Activated CD4-positive, alpha-beta memory T cell treated with anti-CD3 and anti-CD28 coated beads, Interleukin-2, amount 10 ng/mL, durations not matched to agents 7 days and 5 days (primary cell): ENCODE data around the gene POLR2C. TPM values are rescaled to one million over a fixed set of nuclear protein-coding genes. Genes with fewer than 3 reads are reported as not detected.

Experiments
- CTCF ChIA-PET: fragments of 350-600 bp; sonication (Branson Sonifier 250); formaldehyde crosslinking; loops from one replicate; lab custom pipeline; 2021; ENCODE audit warnings: antibody characterized with exemption, inconsistent platforms; lab: Charles Lee
- POLR2A ChIA-PET: fragments of 350-600 bp; sonication (Branson Sonifier 250); formaldehyde crosslinking; loops from one replicate; lab custom pipeline; 2021; ENCODE audit warnings: antibody characterized with exemption; lab: Charles Lee
- DNase-seq: peaks from one replicate; pipeline ENCODE4 v3.0.0-alpha.2; 2020
- H3K27ac Mint-ChIP-seq: one replicate; pipeline ENCODE4 v1.8.0; 2021; ENCODE audit warnings: mild to moderate bottlenecking, mixed read lengths
- H3K27me3 Mint-ChIP-seq: one replicate; pipeline ENCODE4 v1.8.0; 2021; ENCODE audit warnings: mixed read lengths
- H3K36me3 Mint-ChIP-seq: one replicate; pipeline ENCODE4 v1.8.0; 2021; ENCODE audit warnings: low read depth, mixed read lengths
- H3K4me1 Mint-ChIP-seq: one replicate; pipeline ENCODE4 v1.8.0; 2021; ENCODE audit warnings: mixed read lengths
- H3K4me3 Mint-ChIP-seq: one replicate; pipeline ENCODE4 v1.8.0; 2021; ENCODE audit warnings: mild to moderate bottlenecking, mixed read lengths
- H3K9me3 Mint-ChIP-seq: one replicate; pipeline ENCODE4 v1.8.0; 2021; ENCODE audit warnings: mixed read lengths
- total RNA-seq, 2 experiments: library from RNA; stranded (reverse); gene quantifications; one replicate each; pipeline ENCODE4 v1.2.3, GENCODE V29; 2021

POLR2C gene
- total RNA-seq, 2 experiments from 2014 or later, result 47.8 to 48.8 TPM

DNA sequence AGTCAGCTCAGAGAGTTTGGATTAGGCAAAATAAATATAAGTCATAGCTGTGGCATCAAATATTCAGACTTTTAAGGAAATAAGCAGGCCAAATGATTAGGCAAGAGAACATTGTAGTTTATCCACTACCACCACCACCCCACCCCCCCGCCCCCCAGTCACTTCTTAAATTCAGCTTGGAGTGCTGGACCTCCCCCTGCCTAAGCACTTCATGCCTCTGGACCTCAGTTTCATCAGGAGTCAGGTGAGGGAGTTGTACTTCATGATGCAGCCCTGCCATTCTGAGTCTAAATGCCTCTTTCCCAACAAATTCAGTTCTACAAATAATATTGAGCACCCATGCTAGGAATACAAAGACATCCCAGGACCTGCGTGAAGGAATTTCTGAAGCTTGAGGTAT is 2.0 kb downstream of the POLR2C start:
- ChIA-PET POLR2A (interaction anchor here (0.5 to 5.0 kb wide), 5 partner anchors 9 to 98 kb away, joined by 3 to 65 read pairs (median 15); partner anchors contain the start of genes CCDC102A, CIAPIN1 and COQ9), CTCF (interaction anchor here (0.8 to 1.3 kb wide), 3 partner anchors 10 to 21 kb away, joined by 3 to 5 read pairs (median 4); partner anchors contain the start of genes CIAPIN1 and COQ9)
- peaks cover 36% of the 10 kb centered on the region for H3K4me1 Mint-ChIP-seq
- H3K9me3 Mint-ChIP-seq, result no peaks in the 10 kb centered on the region
- DNase-seq, result no peak
- no peaks in the 10 kb centered on the region for H3K27me3 Mint-ChIP-seq
- H3K4me3 Mint-ChIP-seq, result no peak overlapping the region
- H3K27ac Mint-ChIP-seq, result no peak overlapping the region
- peaks cover 52% of the 10 kb centered on the region for H3K36me3 Mint-ChIP-seq

GRCh38 chr16:57468346-57468745 is 5.9 kb downstream of the POLR2C start:
- H3K9me3 Mint-ChIP-seq, result no peaks in the 10 kb centered on the region

GRCh38 chr16:57469046-57469445 is 6.6 kb downstream of the POLR2C start:
- ChIA-PET POLR2A (interaction anchor here (1.0 kb wide), 1 partner anchor 21 kb away, joined by 6 read pairs; the partner anchor contains the start of gene COQ9), CTCF (no interaction called here)
- no peak for DNase-seq
- H3K36me3 Mint-ChIP-seq, result peaks cover 55% of the 10 kb centered on the region
- H3K27me3 Mint-ChIP-seq, result no peaks in the 10 kb centered on the region
- H3K4me1 Mint-ChIP-seq, result peaks cover 15% of the 10 kb centered on the region
- H3K9me3 Mint-ChIP-seq, result no peaks in the 10 kb centered on the region
- no peak overlapping the region for H3K4me3 Mint-ChIP-seq
- no peak overlapping the region for H3K27ac Mint-ChIP-seq

More at GRCh38 chr16:57468346-57468745, 5.9 kb downstream of the POLR2C start:
- no peak for DNase-seq
- CTCF ChIA-PET, result no interaction called here
- Mint-ChIP-seq H3K36me3 (peaks cover 55% of the 10 kb centered on the region), H3K4me3 (no peak overlapping the region), H3K27me3 (no peaks in the 10 kb centered on the region), H3K4me1 (peaks cover 22% of the 10 kb centered on the region), H3K27ac (no peak overlapping the region)
- POLR2A ChIA-PET, result interaction anchor here (1.0 kb wide), 1 partner anchor 21 kb away, joined by 6 read pairs; the partner anchor contains the start of gene COQ9

DNA sequence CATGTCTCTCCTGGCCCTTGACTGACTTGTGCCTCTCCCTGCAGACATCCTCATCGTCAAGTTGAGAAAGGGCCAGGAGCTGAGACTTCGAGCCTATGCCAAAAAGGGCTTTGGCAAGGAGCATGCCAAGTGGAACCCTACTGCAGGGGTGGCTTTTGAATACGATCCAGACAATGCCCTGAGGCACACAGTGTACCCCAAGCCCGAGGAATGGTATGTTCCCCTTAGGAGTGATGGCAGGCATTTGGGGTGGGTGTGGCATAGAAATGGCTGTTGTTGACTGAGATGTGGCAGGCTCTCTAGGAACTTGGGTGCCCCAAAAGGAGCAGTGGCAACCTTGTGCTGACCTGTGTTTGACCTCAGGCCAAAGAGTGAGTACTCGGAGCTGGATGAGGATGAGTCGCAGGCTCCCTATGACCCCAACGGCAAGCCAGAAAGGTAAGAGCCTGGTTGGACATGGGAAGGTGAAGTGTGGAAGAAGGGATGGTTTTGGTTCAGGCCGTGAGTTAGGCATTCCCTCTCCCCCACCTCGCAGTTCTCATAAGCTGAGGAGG is 7.5 kb downstream of the POLR2C start:
- Mint-ChIP-seq H3K4me3 (no peak overlapping the region), H3K36me3 (peaks cover 50% of the 10 kb centered on the region), H3K27me3 (no peaks in the 10 kb centered on the region), H3K9me3 (no peaks in the 10 kb centered on the region), H3K27ac (no peak overlapping the region), H3K4me1 (peaks cover 10% of the 10 kb centered on the region)
- no peak for DNase-seq
- POLR2A ChIA-PET, result interaction anchor here (1.2 kb wide), 1 partner anchor 11 kb away, joined by 3 read pairs; no protein-coding TSS in a partner anchor
- CTCF ChIA-PET, result interaction anchor here (1.1 kb wide), 1 partner anchor 49 kb away, joined by 3 read pairs; no protein-coding TSS in a partner anchor

DNA sequence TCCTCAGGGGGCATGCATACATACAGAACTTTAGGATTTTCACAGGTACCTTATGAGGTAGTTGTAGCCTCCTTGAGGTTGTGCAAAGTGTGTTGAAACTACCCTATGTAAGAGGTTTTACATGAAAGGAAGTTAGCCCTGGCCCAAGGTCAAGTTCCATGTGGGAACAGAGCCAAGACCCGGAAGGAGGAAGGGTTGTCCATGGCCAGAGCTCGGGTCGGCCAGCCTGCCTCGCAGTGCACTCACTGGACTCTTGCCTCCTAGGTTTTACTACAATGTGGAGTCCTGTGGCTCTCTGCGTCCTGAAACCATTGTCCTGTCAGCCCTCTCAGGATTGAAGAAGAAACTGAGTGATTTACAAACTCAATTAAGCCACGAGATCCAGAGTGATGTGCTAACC is 8.2 kb downstream of the POLR2C start:
- Mint-ChIP-seq H3K27ac (no peak overlapping the region), H3K36me3 (peaks cover 45% of the 10 kb centered on the region), H3K9me3 (no peaks in the 10 kb centered on the region), H3K27me3 (no peaks in the 10 kb centered on the region), H3K4me3 (no peak overlapping the region), H3K4me1 (peaks cover 9% of the 10 kb centered on the region)
- POLR2A ChIA-PET, result interaction anchor here (1.2 to 5.7 kb wide), 2 partner anchors 8 to 12 kb away, joined by 3 to 30 read pairs; partner anchors contain the start of gene POLR2C
- no peak for DNase-seq
- CTCF ChIA-PET, result interaction anchor here (1.1 to 3.1 kb wide), 2 partner anchors 8 to 49 kb away, joined by 3 to 10 read pairs; partner anchors contain the start of gene POLR2C

- Mint-ChIP-seq H3K4me3 (no peak overlapping the region), H3K27me3 (no peaks in the 10 kb centered on the region), H3K36me3 (peaks cover 41% of the 10 kb centered on the region), H3K9me3 (no peaks in the 10 kb centered on the region), H3K4me1 (peaks cover 12% of the 10 kb centered on the region), H3K27ac (no peak overlapping the region)
- CTCF ChIA-PET, result interaction anchor here (1.1 to 3.1 kb wide), 2 partner anchors 9 to 48 kb away, joined by 3 to 10 read pairs; partner anchors contain the start of gene POLR2C
- POLR2A ChIA-PET, result interaction anchor here (1.2 to 5.7 kb wide), 2 partner anchors 8 to 12 kb away, joined by 3 to 30 read pairs; partner anchors contain the start of gene POLR2C
- DNase-seq, result no peak
These were observed 8.7 kb downstream of the POLR2C start for GRCh38 chr16:57471209-57471608.

DNA sequence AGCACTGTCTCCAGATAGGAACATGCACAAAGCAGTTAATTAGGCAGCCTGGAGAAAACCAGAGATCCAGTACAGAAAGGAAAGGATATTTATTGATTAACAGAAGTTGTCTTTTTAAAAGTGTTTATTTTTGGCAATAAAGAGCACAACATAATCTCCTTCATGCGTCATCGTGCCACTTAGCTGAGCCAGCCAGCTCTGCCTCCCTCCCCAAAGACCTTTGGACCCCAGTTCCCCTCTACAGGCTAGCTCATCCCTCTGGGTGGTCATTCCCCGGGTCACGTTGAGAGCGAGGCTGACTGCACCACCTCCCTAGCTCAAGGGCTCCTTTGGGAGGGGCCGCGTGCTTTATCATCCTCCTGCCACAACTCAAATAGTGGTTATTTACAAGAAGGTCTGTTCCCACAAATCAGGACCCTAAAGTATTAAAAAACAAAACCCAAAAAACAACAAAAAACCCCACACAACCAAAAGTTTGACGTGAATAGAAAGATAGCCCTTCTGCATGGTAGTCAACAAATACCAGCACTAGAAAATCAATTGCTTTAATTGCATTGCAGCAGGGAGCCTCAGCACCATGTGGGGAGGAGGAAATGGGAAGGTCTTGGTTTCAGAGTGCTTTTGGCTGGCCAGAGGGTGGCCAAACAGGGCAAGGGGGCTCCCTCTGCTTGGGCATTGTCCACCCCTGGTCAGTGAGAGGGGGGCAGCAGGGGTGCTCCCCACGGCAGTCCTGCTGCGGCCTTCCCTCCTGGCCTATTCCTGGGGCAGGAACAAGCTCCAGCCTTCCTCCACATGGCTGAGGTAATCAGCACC is 9.6 kb downstream of the POLR2C start:
- no peaks in the 10 kb centered on the region for H3K9me3 Mint-ChIP-seq
- H3K4me1 Mint-ChIP-seq, result peaks cover 16% of the 10 kb centered on the region
- ChIA-PET CTCF (interaction anchor here (3.1 kb wide), 1 partner anchor 9 kb away, joined by 10 read pairs; the partner anchor contains the start of gene POLR2C), POLR2A (interaction anchor here (5.7 kb wide), 1 partner anchor 9 kb away, joined by 30 read pairs; the partner anchor contains the start of gene POLR2C)
- H3K27me3 Mint-ChIP-seq, result no peaks in the 10 kb centered on the region
- peaks cover 40% of the 10 kb centered on the region for H3K36me3 Mint-ChIP-seq
- no peak for DNase-seq
- no peak overlapping the region for H3K4me3 Mint-ChIP-seq
- H3K27ac Mint-ChIP-seq, result peak overlapping the region; percentile 21

DNA sequence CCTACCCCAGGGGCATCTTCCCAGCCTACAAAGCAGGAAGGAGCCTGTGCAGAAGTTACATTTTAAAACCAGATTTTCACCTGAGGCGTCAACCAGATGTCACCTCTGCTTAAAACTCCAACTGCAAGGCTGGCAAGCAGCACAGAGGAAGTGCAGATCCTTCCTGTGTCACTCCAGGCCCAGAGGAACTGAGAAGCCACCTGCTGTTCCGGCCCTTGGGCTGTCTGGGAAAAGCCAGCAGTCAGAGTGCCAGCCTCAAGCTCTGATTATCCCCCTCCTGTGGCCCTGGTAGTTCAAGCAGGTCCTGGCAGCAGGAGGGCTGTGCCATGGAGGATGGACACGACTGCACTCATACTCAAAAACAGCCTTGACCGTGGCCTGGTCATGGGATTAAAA is 10.2 kb downstream of the POLR2C start:
- ChIA-PET POLR2A (interaction anchor here (1.0 to 5.7 kb wide), 2 partner anchors 9 to 25 kb away, joined by 4 to 30 read pairs; partner anchors contain the start of genes CIAPIN1, COQ9 and POLR2C), CTCF (interaction anchor here (3.1 kb wide), 1 partner anchor 10 kb away, joined by 10 read pairs; the partner anchor contains the start of gene POLR2C)
- no peak for DNase-seq
- peak overlapping the region; percentile 21 for H3K27ac Mint-ChIP-seq
- H3K36me3 Mint-ChIP-seq, result peaks cover 36% of the 10 kb centered on the region
- H3K4me3 Mint-ChIP-seq, result no peak overlapping the region
- H3K9me3 Mint-ChIP-seq, result no peaks in the 10 kb centered on the region
- H3K4me1 Mint-ChIP-seq, result peaks cover 18% of the 10 kb centered on the region
- H3K27me3 Mint-ChIP-seq, result no peaks in the 10 kb centered on the region

- H3K9me3 Mint-ChIP-seq, result no peaks in the 10 kb centered on the region
- DNase-seq, result no peak
- no peak overlapping the region for H3K4me3 Mint-ChIP-seq
- H3K27me3 Mint-ChIP-seq, result no peaks in the 10 kb centered on the region
- peaks cover 32% of the 10 kb centered on the region for H3K36me3 Mint-ChIP-seq
- CTCF ChIA-PET, result interaction anchor here (3.1 kb wide), 1 partner anchor 11 kb away, joined by 10 read pairs; the partner anchor contains the start of gene POLR2C
- peaks cover 18% of the 10 kb centered on the region for H3K4me1 Mint-ChIP-seq
- POLR2A ChIA-PET, result interaction anchor here (1.0 to 5.7 kb wide), 2 partner anchors 10 to 26 kb away, joined by 4 to 30 read pairs; partner anchors contain the start of genes CIAPIN1, COQ9 and POLR2C
- no peak overlapping the region for H3K27ac Mint-ChIP-seq
These were observed 10.8 kb downstream of the POLR2C start for GRCh38 chr16:57473176-57473840.

DNA sequence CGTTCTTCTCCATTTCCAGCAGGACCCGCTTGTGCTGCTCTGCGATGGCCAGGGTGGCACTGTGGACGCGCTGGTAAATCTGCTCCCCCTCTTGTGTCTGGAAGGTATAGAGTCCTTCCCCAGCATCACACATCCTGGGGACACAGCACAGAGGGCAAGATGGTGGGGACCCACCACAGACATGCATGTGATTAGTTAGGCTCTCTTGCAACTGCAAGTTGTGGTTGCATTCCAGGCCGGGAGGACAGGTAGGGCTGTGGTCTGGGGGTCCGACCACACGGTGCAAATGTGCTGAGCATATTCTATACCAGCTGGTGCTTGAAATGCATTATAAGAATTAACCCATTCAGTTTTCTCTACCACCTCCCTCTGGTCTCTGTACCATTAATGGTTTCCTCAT is 11.4 kb downstream of the POLR2C start:
- H3K36me3 Mint-ChIP-seq, result peaks cover 26% of the 10 kb centered on the region
- DNase-seq, result no peak

DNA sequence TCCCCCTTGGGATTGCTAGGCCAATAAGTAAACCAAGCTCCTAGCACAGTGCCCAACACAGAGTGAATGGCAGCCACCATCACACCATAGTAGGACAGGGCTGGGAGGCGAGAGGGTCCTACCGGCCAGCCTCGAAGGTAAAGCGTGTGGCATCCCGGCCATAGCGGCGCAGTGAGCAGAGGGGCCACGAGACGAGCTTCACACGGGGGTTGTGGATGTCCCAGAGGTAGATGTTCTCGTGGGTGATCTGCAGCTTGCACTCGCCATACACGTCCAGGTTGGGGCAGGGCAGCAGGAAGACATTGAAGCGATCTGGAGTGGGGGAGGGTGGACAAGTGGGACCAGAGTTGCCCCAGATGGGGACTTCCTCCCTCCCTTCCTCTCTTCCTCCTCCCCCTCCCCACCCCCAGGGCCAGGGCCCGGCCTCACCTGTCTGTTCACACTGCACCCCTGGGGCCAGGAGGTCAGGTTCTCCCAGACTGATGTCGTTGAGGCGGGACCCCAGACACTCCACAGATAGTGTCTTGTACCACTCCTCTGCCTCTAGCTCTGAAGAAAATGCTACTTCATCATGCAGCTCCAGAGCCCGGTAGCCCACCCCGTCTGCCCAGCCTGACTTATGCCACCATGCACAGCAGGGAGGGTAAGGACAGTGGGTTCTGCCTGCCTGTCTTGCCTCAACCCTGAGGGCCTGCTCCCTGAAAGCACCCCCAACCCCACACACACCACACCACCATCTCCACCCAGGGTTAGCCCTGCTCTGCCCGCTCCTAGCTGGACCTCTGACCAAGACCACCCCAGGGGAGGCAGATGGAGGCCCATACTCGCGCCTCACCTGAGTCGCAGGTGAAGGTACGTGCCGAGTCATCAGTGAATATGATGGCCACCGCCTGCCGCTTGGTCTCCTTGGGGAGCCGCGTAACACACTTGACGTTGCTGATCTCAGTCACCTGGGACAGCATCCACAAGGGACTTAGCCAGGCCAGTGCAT is 12.5 kb downstream of the POLR2C start:
- no peak overlapping the region for H3K4me3 Mint-ChIP-seq
- ChIA-PET CTCF (interaction anchor here (1.1 to 2.2 kb wide), 6 partner anchors 10 to 63 kb away, joined by 4 to 20 read pairs (median 5); partner anchors contain the start of genes CIAPIN1, COQ9 and POLR2C), POLR2A (interaction anchor here (1.3 to 5.7 kb wide), 4 partner anchors 8 to 62 kb away, joined by 3 to 30 read pairs (median 6); partner anchors contain the start of genes CIAPIN1, COQ9 and POLR2C)
- H3K36me3 Mint-ChIP-seq, result peaks cover 17% of the 10 kb centered on the region
- H3K27ac Mint-ChIP-seq, result peak overlapping the region; percentile 35
- H3K9me3 Mint-ChIP-seq, result no peaks in the 10 kb centered on the region
- DNase-seq, result no peak
- H3K4me1 Mint-ChIP-seq, result peaks cover 18% of the 10 kb centered on the region
- H3K27me3 Mint-ChIP-seq, result no peaks in the 10 kb centered on the region

More for the DNA sequence above, 11.4 kb downstream of the POLR2C start:
- H3K4me3 Mint-ChIP-seq, result no peak overlapping the region
- CTCF ChIA-PET, result interaction anchor here (1.4 to 2.2 kb wide), 3 partner anchors 11 to 46 kb away, joined by 4 to 20 read pairs (median 4); partner anchors contain the start of gene POLR2C
- peaks cover 18% of the 10 kb centered on the region for H3K4me1 Mint-ChIP-seq
- H3K27me3 Mint-ChIP-seq, result no peaks in the 10 kb centered on the region
- H3K9me3 Mint-ChIP-seq, result no peaks in the 10 kb centered on the region
- POLR2A ChIA-PET, result interaction anchor here (1.3 to 5.7 kb wide), 3 partner anchors 11 to 63 kb away, joined by 5 to 30 read pairs (median 8); partner anchors contain the start of genes CIAPIN1, COQ9 and POLR2C
- no peak overlapping the region for H3K27ac Mint-ChIP-seq
